Astrocyte (in vitro differentiated cells and primary cell): ENCODE measurements around the gene S100A16. TPM values are rescaled to one million over a fixed set of nuclear protein-coding genes. Genes with fewer than 3 reads are reported as not detected.

Experiments
- DNase-seq: peaks from one replicate; pipeline ENCODE4 v3.0.0-alpha.2; 2010; ENCODE audit warnings: low read depth
- FAIRE-seq: peaks from 2 replicates; lab custom pipeline; 2011; peaks lifted over from hg19 to GRCh38; lab: Jason Lieb, UNC
- H2AFZ ChIP-seq: 2 replicates; pipeline ENCODE4 v1.6.0; 2012; ENCODE audit warnings: low read depth, low read length, inconsistent platforms
- H3K27ac ChIP-seq: 2 replicates; pipeline ENCODE4 v1.5.1; 2011; ENCODE audit warnings: low read depth, low read length, inconsistent platforms
- H3K27me3 ChIP-seq: 2 replicates; pipeline ENCODE4 v1.6.0; 2011; ENCODE audit warnings: low read length, inconsistent platforms; ENCODE audit not compliant: insufficient read depth
- H3K36me3 ChIP-seq: 2 replicates; pipeline ENCODE4 v1.5.1; 2011; ENCODE audit warnings: low read length, inconsistent platforms; ENCODE audit not compliant: insufficient read depth
- H3K4me1 ChIP-seq: 2 replicates; pipeline ENCODE4 v1.5.1; 2011; ENCODE audit warnings: low read length, inconsistent platforms; ENCODE audit not compliant: insufficient read depth
- H3K4me2 ChIP-seq: 2 replicates; pipeline ENCODE4 v1.6.0; 2012; ENCODE audit warnings: low read length, inconsistent platforms
- H3K4me3 ChIP-seq: 2 replicates; pipeline ENCODE4 v1.5.1; 2011; ENCODE audit warnings: low read depth, mild to moderate bottlenecking, low read length, inconsistent platforms; ENCODE audit not compliant: insufficient read depth
- H3K79me2 ChIP-seq: 2 replicates; pipeline ENCODE4 v1.6.0; 2012; ENCODE audit warnings: mild to moderate bottlenecking, low read length, inconsistent platforms; ENCODE audit not compliant: insufficient read depth
- H3K9ac ChIP-seq: 2 replicates; pipeline ENCODE4 v1.6.0; 2012; ENCODE audit warnings: mild to moderate bottlenecking, low read length, inconsistent platforms
- H3K9me3 ChIP-seq: 2 replicates; pipeline ENCODE4 v1.5.1; 2012; ENCODE audit warnings: low read depth, mild to moderate bottlenecking, low read length, inconsistent platforms; ENCODE audit not compliant: insufficient read depth
- H4K20me1 ChIP-seq: 2 replicates; pipeline ENCODE4 v1.6.0; 2012; ENCODE audit warnings: low read length, inconsistent platforms; ENCODE audit not compliant: insufficient read depth
- H3K27ac Mint-ChIP-seq: one replicate; pipeline ENCODE4 v1.8.0; 2021; ENCODE audit warnings: mild to moderate bottlenecking, mixed read lengths; ENCODE audit not compliant: unreplicated experiment
- H3K27me3 Mint-ChIP-seq: one replicate; pipeline ENCODE4 v1.8.0; 2021; ENCODE audit warnings: low read depth, mixed read lengths; ENCODE audit not compliant: unreplicated experiment
- H3K36me3 Mint-ChIP-seq: one replicate; pipeline ENCODE4 v1.8.0; 2021; ENCODE audit warnings: low read depth, mixed read lengths; ENCODE audit not compliant: unreplicated experiment
- H3K4me1 Mint-ChIP-seq: one replicate; pipeline ENCODE4 v1.8.0; 2021; ENCODE audit warnings: low read depth, mixed read lengths; ENCODE audit not compliant: unreplicated experiment
- H3K4me3 Mint-ChIP-seq: one replicate; pipeline ENCODE4 v1.8.0; 2021; ENCODE audit warnings: mild to moderate bottlenecking, moderate library complexity, mixed read lengths; ENCODE audit not compliant: unreplicated experiment
- H3K9me3 Mint-ChIP-seq: one replicate; pipeline ENCODE4 v1.8.0; 2021; ENCODE audit warnings: mild to moderate bottlenecking, mixed read lengths; ENCODE audit not compliant: unreplicated experiment
- EZH2 ChIP-seq: IDR thresholded peaks from 2 replicates; pipeline ENCODE4 v1.6.1; 2012; ENCODE audit warnings: mild to moderate bottlenecking, low read length, inconsistent platforms; ENCODE audit not compliant: insufficient read depth
- total RNA-seq: library from RNA; stranded (reverse); gene quantifications from 2 replicates; pipeline ENCODE4 v1.2.1, GENCODE V29; 2021
- TF ChIP-seq, protein P1 (sequence below): IDR thresholded peaks from 2 replicates; pipeline ENCODE4 v1.5.1; 2011; ENCODE audit warnings: low read depth, mild to moderate bottlenecking, inconsistent platforms, low read length, moderate library complexity; ENCODE audit not compliant: insufficient read depth

The S100A16 gene
- total RNA-seq, 1 donor from 2014 or later: 54.4 TPM

DNA sequence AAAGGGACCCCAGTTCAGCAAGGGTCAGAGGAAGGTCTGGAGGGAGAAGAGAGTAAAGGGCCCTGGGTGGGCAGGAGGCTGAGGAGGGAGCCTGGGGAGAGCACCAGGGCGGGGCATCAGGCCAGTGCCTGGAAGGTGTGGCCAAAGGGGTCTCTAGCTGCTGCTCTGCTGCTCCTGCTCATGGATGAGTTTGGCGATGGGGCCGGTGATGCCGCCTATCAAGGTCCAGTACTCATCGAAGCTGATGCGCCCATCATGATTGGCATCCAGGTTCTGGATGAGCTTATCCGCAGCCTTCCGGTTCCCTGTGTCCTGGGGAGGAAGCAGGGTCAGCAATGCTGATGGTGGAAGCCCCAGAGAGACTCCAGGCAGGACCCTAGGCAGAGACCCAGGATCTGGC, 5.6 kb downstream of the S100A16 start:
- H2AFZ ChIP-seq: no peak overlapping the region
- Mint-ChIP-seq H3K36me3 (peaks cover 5% of the 10 kb centered on the region), H3K4me3 (no peak overlapping the region), H3K4me1 (peaks cover 20% of the 10 kb centered on the region), H3K27ac (no peak overlapping the region), H3K9me3 (no peaks in the 10 kb centered on the region), H3K27me3 (peaks cover 2% of the 10 kb centered on the region)
- H3K9me3 ChIP-seq: no peaks in the 10 kb centered on the region
- peaks cover 9% of the 10 kb centered on the region for H4K20me1 ChIP-seq
- peak overlapping the region; percentile 87 for H3K9ac ChIP-seq
- H3K36me3 ChIP-seq: peaks cover 17% of the 10 kb centered on the region
- FAIRE-seq (no peak), DNase-seq (no peak)
- peak overlapping the region; percentile 92 for H3K27ac ChIP-seq
- peaks cover 44% of the 10 kb centered on the region for H3K4me1 ChIP-seq
- H3K4me3 ChIP-seq: no peak overlapping the region
- peak overlapping the region; percentile 87 for H3K4me2 ChIP-seq
- H3K79me2 ChIP-seq: peaks cover 61% of the 10 kb centered on the region
- TF ChIP-seq, protein P1, sequence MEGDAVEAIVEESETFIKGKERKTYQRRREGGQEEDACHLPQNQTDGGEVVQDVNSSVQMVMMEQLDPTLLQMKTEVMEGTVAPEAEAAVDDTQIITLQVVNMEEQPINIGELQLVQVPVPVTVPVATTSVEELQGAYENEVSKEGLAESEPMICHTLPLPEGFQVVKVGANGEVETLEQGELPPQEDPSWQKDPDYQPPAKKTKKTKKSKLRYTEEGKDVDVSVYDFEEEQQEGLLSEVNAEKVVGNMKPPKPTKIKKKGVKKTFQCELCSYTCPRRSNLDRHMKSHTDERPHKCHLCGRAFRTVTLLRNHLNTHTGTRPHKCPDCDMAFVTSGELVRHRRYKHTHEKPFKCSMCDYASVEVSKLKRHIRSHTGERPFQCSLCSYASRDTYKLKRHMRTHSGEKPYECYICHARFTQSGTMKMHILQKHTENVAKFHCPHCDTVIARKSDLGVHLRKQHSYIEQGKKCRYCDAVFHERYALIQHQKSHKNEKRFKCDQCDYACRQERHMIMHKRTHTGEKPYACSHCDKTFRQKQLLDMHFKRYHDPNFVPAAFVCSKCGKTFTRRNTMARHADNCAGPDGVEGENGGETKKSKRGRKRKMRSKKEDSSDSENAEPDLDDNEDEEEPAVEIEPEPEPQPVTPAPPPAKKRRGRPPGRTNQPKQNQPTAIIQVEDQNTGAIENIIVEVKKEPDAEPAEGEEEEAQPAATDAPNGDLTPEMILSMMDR: no peak
- TF ChIP-seq EZH2: no peak
- H3K27me3 ChIP-seq: no peaks in the 10 kb centered on the region

DNA sequence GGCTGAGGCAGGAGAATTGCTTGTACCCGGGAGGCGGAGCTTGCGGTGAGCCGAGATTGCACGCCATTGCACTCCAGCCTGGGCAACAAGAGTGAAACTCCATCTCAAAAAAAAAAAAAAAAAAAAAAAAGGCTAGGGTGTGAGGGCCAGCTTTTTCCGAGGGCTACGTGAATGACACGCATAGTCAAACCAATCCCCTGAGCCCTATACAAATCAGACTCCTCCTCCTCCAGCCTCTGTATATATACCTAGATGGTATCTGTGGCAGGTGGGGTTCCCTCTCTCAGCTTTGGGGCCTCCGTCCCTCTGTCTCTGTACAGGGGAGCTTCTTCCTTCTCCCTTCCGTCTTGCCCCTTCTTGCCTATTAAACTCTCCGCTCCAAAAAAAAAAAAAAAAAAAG, 6.7 kb downstream of the S100A16 start:
- FAIRE-seq (no peak), DNase-seq (no peak)
- Mint-ChIP-seq H3K4me3 (no peak overlapping the region), H3K4me1 (peaks cover 14% of the 10 kb centered on the region), H3K36me3 (peaks cover 5% of the 10 kb centered on the region), H3K9me3 (no peaks in the 10 kb centered on the region), H3K27ac (no peak overlapping the region), H3K27me3 (peaks cover 2% of the 10 kb centered on the region)
- H3K9me3 ChIP-seq: no peaks in the 10 kb centered on the region
- peaks cover 50% of the 10 kb centered on the region for H3K79me2 ChIP-seq
- H3K27ac ChIP-seq: no peak overlapping the region
- H4K20me1 ChIP-seq: peaks cover 2% of the 10 kb centered on the region
- no peak overlapping the region for H3K4me3 ChIP-seq
- H3K4me1 ChIP-seq: peaks cover 36% of the 10 kb centered on the region
- no peaks in the 10 kb centered on the region for H3K27me3 ChIP-seq
- no peak overlapping the region for H2AFZ ChIP-seq
- H3K4me2 ChIP-seq: no peak overlapping the region
- no peak overlapping the region for H3K9ac ChIP-seq
- TF ChIP-seq EZH2: no peak
- TF ChIP-seq, protein P1: no peak
- peaks cover 17% of the 10 kb centered on the region for H3K36me3 ChIP-seq

DNA sequence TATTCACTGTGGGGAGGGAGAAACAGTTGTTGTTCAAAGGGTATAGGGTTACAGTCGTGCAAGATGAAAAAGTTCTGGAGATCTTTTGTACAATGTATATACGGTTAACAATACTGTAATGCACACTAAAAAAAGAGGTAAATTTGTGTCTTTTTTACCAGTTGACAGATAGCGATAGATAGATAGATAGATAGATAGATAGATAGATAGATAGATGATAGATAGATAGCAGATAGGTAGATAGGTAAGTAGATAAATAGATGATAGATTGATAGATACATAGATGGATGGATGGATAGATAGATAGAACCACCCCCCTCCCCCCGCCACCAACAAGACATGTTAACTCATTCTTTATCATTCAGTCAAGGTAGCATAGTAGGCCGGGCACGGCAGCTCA, 10.2 kb downstream of the S100A16 start:
- Histone ChIP-seq H3K4me2 (no peak overlapping the region), H3K36me3 (peaks cover 16% of the 10 kb centered on the region), H3K4me3 (no peak overlapping the region), H3K9me3 (no peaks in the 10 kb centered on the region), H3K27me3 (no peaks in the 10 kb centered on the region), H3K27ac (no peak overlapping the region), H3K79me2 (peaks cover 15% of the 10 kb centered on the region), H3K9ac (no peak overlapping the region), H2AFZ (no peak overlapping the region), H3K4me1 (peaks cover 16% of the 10 kb centered on the region), H4K20me1 (peaks cover 2% of the 10 kb centered on the region)
- H3K27ac Mint-ChIP-seq: no peak overlapping the region
- DNase-seq (no peak), FAIRE-seq (no peak)
- no peaks in the 10 kb centered on the region for H3K9me3 Mint-ChIP-seq
- H3K36me3 Mint-ChIP-seq: peaks cover 2% of the 10 kb centered on the region
- TF ChIP-seq, protein P1: no peak
- no peak for TF ChIP-seq EZH2
- no peak overlapping the region for H3K4me3 Mint-ChIP-seq
- H3K27me3 Mint-ChIP-seq: peaks cover 2% of the 10 kb centered on the region
- peaks cover 6% of the 10 kb centered on the region for H3K4me1 Mint-ChIP-seq
